GM23338 (cell line): ENCODE results near the gene CHAMP1. TPM values are rescaled to one million over a fixed set of nuclear protein-coding genes. Genes with fewer than 3 reads are reported as not detected.
"Not testable (repeated sequence)": the region's sequence is repeated elsewhere in the genome, so short reads cannot be mapped to it uniquely, and the experiment has no call there.

Source experiments
- ATAC-seq: fragments of 200-7000 bp; cut with Tn5 transposase; 3 replicates; pipeline ENCODE4 v1.9.1; 2020
- DNase-seq: peaks from one replicate; pipeline ENCODE4 v3.0.0-alpha.2; 2015; ENCODE audit warnings: low spot score
- H2AFZ ChIP-seq: fragments of 200-600 bp; sonication (generic); 2 replicates; pipeline ENCODE4 v1.8.0; 2016; ENCODE audit warnings: antibody characterized with exemption, mild to moderate bottlenecking, moderate library complexity
- H3F3A ChIP-seq: fragments of 200-600 bp; sonication (generic); replicated peaks from 2 replicates; pipeline ENCODE4 v1.8.0; 2017; ENCODE audit warnings: antibody characterized with exemption, mixed run types, low read depth
- H3K27ac ChIP-seq: fragments of 200-600 bp; sonication (generic); 2 replicates; pipeline ENCODE4 v1.6.1; 2016; ENCODE audit warnings: low read depth
- H3K27me3 ChIP-seq: fragments of 200-600 bp; sonication (generic); 2 replicates; pipeline ENCODE4 v1.8.0; 2016; ENCODE audit warnings: mild to moderate bottlenecking, mixed run types, moderate library complexity; ENCODE audit not compliant: insufficient read depth
- H3K36me3 ChIP-seq: fragments of 200-600 bp; sonication (generic); 2 replicates; pipeline ENCODE4 v1.8.0; 2016; ENCODE audit warnings: mild to moderate bottlenecking; ENCODE audit not compliant: insufficient read depth
- H3K4me1 ChIP-seq: fragments of 200-600 bp; sonication (generic); 2 replicates; pipeline ENCODE4 v1.8.0; 2016; ENCODE audit warnings: mild to moderate bottlenecking, moderate library complexity; ENCODE audit not compliant: insufficient read depth
- H3K4me2 ChIP-seq: fragments of 200-600 bp; sonication (generic); 2 replicates; pipeline ENCODE4 v1.7.1; 2017; ENCODE audit warnings: mixed run types
- H3K4me3 ChIP-seq: fragments of 200-600 bp; sonication (generic); 2 replicates; pipeline ENCODE4 v1.6.1; 2016; ENCODE audit warnings: mixed run types
- H3K79me2 ChIP-seq: fragments of 200-600 bp; sonication (generic); replicated peaks from 2 replicates; pipeline ENCODE4 v1.8.0; 2017; ENCODE audit warnings: mild to moderate bottlenecking; ENCODE audit not compliant: insufficient read depth
- H3K9me2 ChIP-seq: fragments of 200-600 bp; sonication (generic); 2 replicates; pipeline ENCODE4 v1.8.0; 2017; ENCODE audit not compliant: insufficient read depth
- H4K20me1 ChIP-seq: fragments of 200-600 bp; sonication (generic); replicated peaks from 2 replicates; pipeline ENCODE4 v1.8.0; 2017; ENCODE audit warnings: mild to moderate bottlenecking; ENCODE audit not compliant: insufficient read depth
- H3K27ac Mint-ChIP-seq: 2 replicates; pipeline ENCODE4 v1.8.0; 2020; ENCODE audit warnings: inconsistent platforms, mild to moderate bottlenecking, moderate library complexity, mixed read lengths
- H3K27me3 Mint-ChIP-seq: 3 replicates; pipeline ENCODE4 v1.8.0; 2022; ENCODE audit warnings: low read depth, mild to moderate bottlenecking, moderate library complexity, mixed read lengths, inconsistent platforms; ENCODE audit not compliant: insufficient read depth, poor library complexity
- H3K36me3 Mint-ChIP-seq: 3 replicates; pipeline ENCODE4 v1.8.0; 2021; ENCODE audit warnings: low read depth, mild to moderate bottlenecking, inconsistent platforms, moderate library complexity, mixed read lengths
- H3K4me1 Mint-ChIP-seq: 3 replicates; pipeline ENCODE4 v1.8.0; 2020; ENCODE audit warnings: mild to moderate bottlenecking, inconsistent platforms, mixed read lengths
- H3K4me3 Mint-ChIP-seq: 3 replicates; pipeline ENCODE4 v1.8.0; 2021; ENCODE audit warnings: moderate library complexity, mild to moderate bottlenecking, inconsistent platforms, mixed read lengths
- H3K9me3 Mint-ChIP-seq: 3 replicates; pipeline ENCODE4 v1.8.0; 2020; ENCODE audit warnings: moderate library complexity, mild to moderate bottlenecking, inconsistent platforms, mixed read lengths
- CREB1 ChIP-seq: fragments of 250-450 bp; sonication (Bioruptor Pico); IDR thresholded peaks from 2 replicates; pipeline ENCODE4 v1.5.0; 2020; ENCODE audit warnings: low read depth, mild to moderate bottlenecking, moderate library complexity
- EZH2 ChIP-seq: fragments of 200-600 bp; sonication (generic); IDR thresholded peaks from one replicate; pipeline ENCODE4 v1.8.0; 2017; ENCODE audit warnings: antibody characterized with exemption, mild to moderate bottlenecking, low read depth; ENCODE audit not compliant: unreplicated experiment
- EZH2phosphoT487 ChIP-seq: fragments of 200-600 bp; sonication (generic); IDR thresholded peaks from one replicate; pipeline ENCODE4 v1.8.1; 2018; ENCODE audit warnings: antibody characterized with exemption; ENCODE audit not compliant: unreplicated experiment
- POLR2AphosphoS5 ChIP-seq: IDR thresholded peaks from 2 replicates; pipeline ENCODE4 v1.6.1; 2016; ENCODE audit warnings: antibody characterized with exemption, low read depth
- STAT1 ChIP-seq: IDR thresholded peaks from one replicate; pipeline ENCODE4 v1.6.1; 2016; ENCODE audit warnings: antibody characterized with exemption; ENCODE audit not compliant: unreplicated experiment
- polyA plus RNA-seq: library from polyadenylated mRNA; unstranded; fragments of >200 nt; fragmentation: Nextera tagmentation; extraction: Ambion mirVana; gene quantifications from 2 replicates; pipeline ENCODE4 v1.2.1, GENCODE V29; 2016
- total RNA-seq: library from RNA; depleted of rRNA; stranded (reverse); fragments of >200 nt; shearing (Covaris generic); gene quantifications from 2 replicates; pipeline ENCODE4 v1.2.3, GENCODE V29; 2014
- TF ChIP-seq, protein P1 (sequence below): fragments of 250-450 bp; sonication (Bioruptor Pico); IDR thresholded peaks from 2 replicates; pipeline ENCODE4 v1.5.0; 2020; ENCODE audit warnings: mild to moderate bottlenecking, moderate library complexity
- TF ChIP-seq, protein P2 (sequence below): IDR thresholded peaks from 2 replicates; pipeline ENCODE4 v1.6.1; 2016; ENCODE audit warnings: antibody characterized with exemption

Gene CHAMP1
- total and polyA plus RNA-seq, 2 experiments from 2014 or later, result 32.8 to 39.1 TPM

DNA sequence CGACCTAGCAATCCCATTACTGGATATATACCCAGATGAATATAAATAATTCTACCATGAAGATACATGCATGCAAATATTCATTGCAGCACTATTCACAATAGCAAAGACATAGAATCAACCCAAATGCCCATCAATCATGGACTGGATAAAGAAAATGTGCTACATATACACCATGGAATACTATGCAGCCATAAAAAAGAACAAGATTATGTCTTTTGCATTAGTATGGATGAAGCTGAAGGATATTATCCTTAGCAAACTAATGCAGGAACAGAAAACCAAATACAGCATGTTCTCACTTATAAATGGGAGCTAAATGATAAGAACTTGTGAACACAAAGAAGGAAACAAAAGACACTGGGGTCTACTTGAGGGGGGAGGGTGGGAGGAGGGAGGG is 22.2 kb downstream of the CHAMP1 start:
- not testable (repeated sequence) for H3K36me3 ChIP-seq, H3K4me2 ChIP-seq, H3K36me3 Mint-ChIP-seq, DNase-seq, H3F3A ChIP-seq, H3K9me3 Mint-ChIP-seq, H3K27me3 Mint-ChIP-seq, H3K4me3 Mint-ChIP-seq, H3K4me3 ChIP-seq, H3K9me2 ChIP-seq, ATAC-seq, H3K27ac ChIP-seq, H4K20me1 ChIP-seq, H2AFZ ChIP-seq, H3K27ac Mint-ChIP-seq, H3K27me3 ChIP-seq, H3K79me2 ChIP-seq
- peaks cover 15% of the 10 kb centered on the region for H3K4me1 ChIP-seq
- H3K4me1 Mint-ChIP-seq, result peaks cover 25% of the 10 kb centered on the region; the same call in 2 of the 3 replicates

DNA sequence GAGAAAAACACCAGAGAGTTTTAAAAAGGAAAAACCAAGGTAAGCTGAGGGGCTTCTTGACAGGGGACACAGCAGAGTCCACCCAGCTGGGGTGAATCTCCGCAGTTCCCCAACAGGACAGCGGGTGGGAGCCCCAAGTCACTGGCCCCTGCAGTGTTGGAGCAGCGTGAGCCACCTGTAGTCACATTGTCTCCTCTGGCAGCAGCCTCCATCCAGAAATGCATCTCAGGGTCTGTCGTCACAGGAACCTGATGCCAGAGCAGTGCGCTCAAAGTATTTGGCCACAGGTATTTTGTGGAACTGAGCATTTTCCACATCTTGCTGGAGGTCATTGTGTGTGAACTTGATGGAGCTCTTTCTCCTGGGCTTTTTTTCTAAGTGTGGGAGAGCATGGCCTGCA is 24.7 kb downstream of the CHAMP1 start:
- no peaks in the 10 kb centered on the region for H3K27me3 ChIP-seq
- no peaks in the 10 kb centered on the region for H3K36me3 ChIP-seq
- peaks cover 4% of the 10 kb centered on the region; the same call in 1 of the 2 replicates for H3K9me2 ChIP-seq
- no peaks in the 10 kb centered on the region for H3K79me2 ChIP-seq
- Mint-ChIP-seq H3K9me3 (peaks cover 17% of the 10 kb centered on the region), H3K36me3 (no peaks in the 10 kb centered on the region), H3K4me1 (peaks cover 14% of the 10 kb centered on the region; the same call in 2 of the 3 replicates), H3K27me3 (peaks cover 4% of the 10 kb centered on the region), H3K27ac (no peak overlapping the region), H3K4me3 (no peak overlapping the region)
- no peak overlapping the region for H3K4me2 ChIP-seq
- H3K27ac ChIP-seq, result no peak overlapping the region
- H4K20me1 ChIP-seq, result no peaks in the 10 kb centered on the region
- peaks cover 9% of the 10 kb centered on the region for H3K4me1 ChIP-seq
- DNase-seq (no peak), ATAC-seq (peak; percentile 61)
- no peak for TF ChIP-seq POLR2AphosphoS5
- no peak for TF ChIP-seq EZH2phosphoT487
- TF ChIP-seq EZH2, result no peak
- TF ChIP-seq, protein P1, sequence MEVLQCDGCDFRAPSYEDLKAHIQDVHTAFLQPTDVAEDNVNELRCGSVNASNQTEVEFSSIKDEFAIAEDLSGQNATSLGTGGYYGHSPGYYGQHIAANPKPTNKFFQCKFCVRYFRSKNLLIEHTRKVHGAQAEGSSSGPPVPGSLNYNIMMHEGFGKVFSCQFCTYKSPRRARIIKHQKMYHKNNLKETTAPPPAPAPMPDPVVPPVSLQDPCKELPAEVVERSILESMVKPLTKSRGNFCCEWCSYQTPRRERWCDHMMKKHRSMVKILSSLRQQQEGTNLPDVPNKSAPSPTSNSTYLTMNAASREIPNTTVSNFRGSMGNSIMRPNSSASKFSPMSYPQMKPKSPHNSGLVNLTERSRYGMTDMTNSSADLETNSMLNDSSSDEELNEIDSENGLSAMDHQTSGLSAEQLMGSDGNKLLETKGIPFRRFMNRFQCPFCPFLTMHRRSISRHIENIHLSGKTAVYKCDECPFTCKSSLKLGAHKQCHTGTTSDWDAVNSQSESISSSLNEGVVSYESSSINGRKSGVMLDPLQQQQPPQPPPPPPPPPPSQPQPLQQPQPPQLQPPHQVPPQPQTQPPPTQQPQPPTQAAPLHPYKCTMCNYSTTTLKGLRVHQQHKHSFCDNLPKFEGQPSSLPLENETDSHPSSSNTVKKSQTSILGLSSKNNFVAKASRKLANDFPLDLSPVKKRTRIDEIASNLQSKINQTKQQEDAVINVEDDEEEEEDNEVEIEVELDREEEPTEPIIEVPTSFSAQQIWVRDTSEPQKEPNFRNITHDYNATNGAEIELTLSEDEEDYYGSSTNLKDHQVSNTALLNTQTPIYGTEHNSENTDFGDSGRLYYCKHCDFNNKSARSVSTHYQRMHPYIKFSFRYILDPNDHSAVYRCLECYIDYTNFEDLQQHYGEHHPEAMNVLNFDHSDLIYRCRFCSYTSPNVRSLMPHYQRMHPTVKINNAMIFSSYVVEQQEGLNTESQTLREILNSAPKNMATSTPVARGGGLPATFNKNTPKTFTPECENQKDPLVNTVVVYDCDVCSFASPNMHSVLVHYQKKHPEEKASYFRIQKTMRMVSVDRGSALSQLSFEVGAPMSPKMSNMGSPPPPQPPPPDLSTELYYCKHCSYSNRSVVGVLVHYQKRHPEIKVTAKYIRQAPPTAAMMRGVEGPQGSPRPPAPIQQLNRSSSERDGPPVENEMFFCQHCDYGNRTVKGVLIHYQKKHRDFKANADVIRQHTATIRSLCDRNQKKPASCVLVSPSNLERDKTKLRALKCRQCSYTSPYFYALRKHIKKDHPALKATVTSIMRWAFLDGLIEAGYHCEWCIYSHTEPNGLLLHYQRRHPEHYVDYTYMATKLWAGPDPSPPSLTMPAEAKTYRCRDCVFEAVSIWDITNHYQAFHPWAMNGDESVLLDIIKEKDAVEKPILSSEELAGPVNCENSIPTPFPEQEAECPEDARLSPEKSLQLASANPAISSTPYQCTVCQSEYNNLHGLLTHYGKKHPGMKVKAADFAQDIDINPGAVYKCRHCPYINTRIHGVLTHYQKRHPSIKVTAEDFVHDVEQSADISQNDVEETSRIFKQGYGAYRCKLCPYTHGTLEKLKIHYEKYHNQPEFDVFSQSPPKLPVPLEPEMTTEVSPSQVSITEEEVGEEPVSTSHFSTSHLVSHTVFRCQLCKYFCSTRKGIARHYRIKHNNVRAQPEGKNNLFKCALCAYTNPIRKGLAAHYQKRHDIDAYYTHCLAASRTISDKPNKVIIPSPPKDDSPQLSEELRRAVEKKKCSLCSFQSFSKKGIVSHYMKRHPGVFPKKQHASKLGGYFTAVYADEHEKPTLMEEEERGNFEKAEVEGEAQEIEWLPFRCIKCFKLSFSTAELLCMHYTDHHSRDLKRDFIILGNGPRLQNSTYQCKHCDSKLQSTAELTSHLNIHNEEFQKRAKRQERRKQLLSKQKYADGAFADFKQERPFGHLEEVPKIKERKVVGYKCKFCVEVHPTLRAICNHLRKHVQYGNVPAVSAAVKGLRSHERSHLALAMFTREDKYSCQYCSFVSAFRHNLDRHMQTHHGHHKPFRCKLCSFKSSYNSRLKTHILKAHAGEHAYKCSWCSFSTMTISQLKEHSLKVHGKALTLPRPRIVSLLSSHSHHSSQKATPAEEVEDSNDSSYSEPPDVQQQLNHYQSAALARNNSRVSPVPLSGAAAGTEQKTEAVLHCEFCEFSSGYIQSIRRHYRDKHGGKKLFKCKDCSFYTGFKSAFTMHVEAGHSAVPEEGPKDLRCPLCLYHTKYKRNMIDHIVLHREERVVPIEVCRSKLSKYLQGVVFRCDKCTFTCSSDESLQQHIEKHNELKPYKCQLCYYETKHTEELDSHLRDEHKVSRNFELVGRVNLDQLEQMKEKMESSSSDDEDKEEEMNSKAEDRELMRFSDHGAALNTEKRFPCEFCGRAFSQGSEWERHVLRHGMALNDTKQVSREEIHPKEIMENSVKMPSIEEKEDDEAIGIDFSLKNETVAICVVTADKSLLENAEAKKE (CRISPR knock-in tag), result no peak
- TF ChIP-seq, protein P2, sequence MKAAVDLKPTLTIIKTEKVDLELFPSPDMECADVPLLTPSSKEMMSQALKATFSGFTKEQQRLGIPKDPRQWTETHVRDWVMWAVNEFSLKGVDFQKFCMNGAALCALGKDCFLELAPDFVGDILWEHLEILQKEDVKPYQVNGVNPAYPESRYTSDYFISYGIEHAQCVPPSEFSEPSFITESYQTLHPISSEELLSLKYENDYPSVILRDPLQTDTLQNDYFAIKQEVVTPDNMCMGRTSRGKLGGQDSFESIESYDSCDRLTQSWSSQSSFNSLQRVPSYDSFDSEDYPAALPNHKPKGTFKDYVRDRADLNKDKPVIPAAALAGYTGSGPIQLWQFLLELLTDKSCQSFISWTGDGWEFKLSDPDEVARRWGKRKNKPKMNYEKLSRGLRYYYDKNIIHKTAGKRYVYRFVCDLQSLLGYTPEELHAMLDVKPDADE, result no peak
- TF ChIP-seq CREB1, result no peak
- TF ChIP-seq STAT1, result no peak
- H2AFZ ChIP-seq, result 0 out of 2 replicates have a peak overlapping the region, but pooled peaks have one; percentile 28
- H3K4me3 ChIP-seq, result no peak overlapping the region
- no peaks in the 10 kb centered on the region for H3F3A ChIP-seq
